Endothelial cell of umbilical vein (primary cell): ENCODE data around the gene COPS2. TPM values are rescaled to one million over a fixed set of nuclear protein-coding genes. Genes with fewer than 3 reads are reported as not detected.

Source experiments
- BruUV-seq: library from RNA; stranded (reverse); fragments of 400-500 nt; replicated peaks from 2 replicates; lab custom pipeline; 2021; lab: Mats Ljungman, UMichigan
- CTCF ChIA-PET: fragments of 300-600, 350-600 bp; sonication (Branson Sonifier 250); formaldehyde crosslinking; loops from one replicate; lab custom pipeline; 2021; ENCODE audit warnings: antibody characterized with exemption, inconsistent platforms; lab: Charles Lee
- POLR2A ChIA-PET: fragments of 300-600, 350-600 bp; sonication (Branson Sonifier 250); formaldehyde crosslinking; loops from one replicate; lab custom pipeline; 2021; ENCODE audit warnings: antibody characterized with exemption, inconsistent platforms; lab: Charles Lee
- DNase-seq: peaks from one replicate; pipeline ENCODE4 v3.0.0-alpha.2; 2011; ENCODE audit warnings: low read depth, low spot score
- FAIRE-seq: peaks from 2 replicates; lab custom pipeline; 2011; peaks lifted over from hg19 to GRCh38; lab: Jason Lieb, UNC
- H2AFZ ChIP-seq: 2 replicates; pipeline ENCODE4 v1.6.0; 2012; ENCODE audit warnings: low read depth, low read length, control low read depth, inconsistent platforms
- H3K27ac ChIP-seq: 2 replicates; pipeline ENCODE4 v1.5.1; 2011; ENCODE audit warnings: low read depth, mild to moderate bottlenecking, control low read depth, low read length, moderate library complexity; ENCODE audit not compliant: insufficient read depth
- H3K27me3 ChIP-seq, 2 experiments: 2 replicates each; pipeline versions ENCODE4 v1.6.0 to v1.6.1; 2011; ENCODE audit warnings: low read length in 2 of 2, mixed read lengths in 1 of 2; ENCODE audit not compliant: control insufficient read depth in 2 of 2, insufficient read depth in 2 of 2
- H3K36me3 ChIP-seq, 2 experiments: 2 replicates in 1 of 2; 3 replicates in 1 of 2; pipeline ENCODE4 v1.5.1; 2011; ENCODE audit warnings: low read length in 2 of 2, mild to moderate bottlenecking in 1 of 2, moderate library complexity in 1 of 2; ENCODE audit not compliant: control insufficient read depth in 2 of 2, insufficient read depth in 2 of 2; ENCODE audit errors: extremely low read depth in 1 of 2
- H3K4me1 ChIP-seq: 3 replicates; pipeline ENCODE4 v1.5.1; 2011; ENCODE audit warnings: mild to moderate bottlenecking, low read length; ENCODE audit not compliant: control insufficient read depth, insufficient read depth; ENCODE audit errors: extremely low read depth
- H3K4me2 ChIP-seq: 2 replicates; pipeline ENCODE4 v1.6.1; 2011; ENCODE audit warnings: low read length, control low read depth, mixed read lengths; ENCODE audit not compliant: insufficient read depth
- H3K4me3 ChIP-seq, 3 experiments: fragments of 200-600 bp in 1 of 3; sonication (generic), shearing (Covaris generic) in 1 of 3; replicated peaks in 1 of 3; 2 replicates each; pipeline ENCODE4 v1.5.1; 2011 to 2016; ENCODE audit warnings: control low read depth in 3 of 3, low read length in 3 of 3, mild to moderate bottlenecking in 2 of 3, inconsistent platforms in 1 of 3, low read depth in 1 of 3, moderate library complexity in 1 of 3; ENCODE audit not compliant: insufficient read depth in 1 of 3
- H3K79me2 ChIP-seq: 2 replicates; pipeline ENCODE4 v1.6.0; 2012; ENCODE audit warnings: low read length, inconsistent platforms; ENCODE audit not compliant: control insufficient read depth, insufficient read depth
- H3K9ac ChIP-seq: replicated peaks from 2 replicates; pipeline ENCODE3; 2011; ENCODE audit warnings: low read length, control low read depth; ENCODE audit not compliant: insufficient read depth; ENCODE audit errors: extremely low read depth
- H3K9me1 ChIP-seq: replicated peaks from 3 replicates; pipeline ENCODE4 v1.6.0; 2011; ENCODE audit warnings: mild to moderate bottlenecking, low read length; ENCODE audit not compliant: control insufficient read depth, insufficient read depth; ENCODE audit errors: extremely low read depth
- H3K9me3 ChIP-seq: replicated peaks from 2 replicates; pipeline ENCODE4 v1.5.1; 2012; ENCODE audit warnings: low read length, inconsistent platforms; ENCODE audit not compliant: control insufficient read depth, insufficient read depth
- H4K20me1 ChIP-seq: replicated peaks from 2 replicates; pipeline ENCODE3; 2011; ENCODE audit warnings: mild to moderate bottlenecking, low read length; ENCODE audit not compliant: control insufficient read depth, insufficient read depth; ENCODE audit errors: extremely low read depth
- CTCF ChIP-seq, 2 donors: IDR thresholded peaks; 1 replicate in 1 of 2; 2 replicates in 1 of 2; pipeline ENCODE4 v1.5.1; 2011; ENCODE audit warnings: low read length in 2 of 2, mild to moderate bottlenecking in 2 of 2, moderate library complexity in 2 of 2, control low read depth in 1 of 2, inconsistent platforms in 1 of 2, low read depth in 1 of 2; ENCODE audit not compliant: insufficient read depth in 1 of 2; ENCODE audit errors: extremely low read depth in 1 of 2
- EZH2 ChIP-seq: IDR thresholded peaks from 2 replicates; pipeline ENCODE4 v1.6.1; 2012; ENCODE audit warnings: borderline replicate concordance, low read depth, mild to moderate bottlenecking, moderate library complexity, low read length, inconsistent platforms; ENCODE audit not compliant: severe bottlenecking
- FOS ChIP-seq: IDR thresholded peaks from 2 replicates; pipeline ENCODE4 v1.6.1; 2011; ENCODE audit warnings: mild to moderate bottlenecking, low read length, moderate library complexity, borderline replicate concordance; ENCODE audit not compliant: insufficient read depth
- GATA2 ChIP-seq: IDR thresholded peaks from 2 replicates; pipeline ENCODE4 v1.7.0; 2011; ENCODE audit warnings: low read depth, mild to moderate bottlenecking, moderate library complexity, mixed read lengths, low read length; ENCODE audit not compliant: insufficient read length, insufficient read depth
- JUN ChIP-seq: IDR thresholded peaks from 2 replicates; pipeline ENCODE4 v1.6.1; 2011; ENCODE audit warnings: borderline replicate concordance, low read depth; ENCODE audit not compliant: insufficient read length, insufficient read depth
- MAX ChIP-seq: IDR thresholded peaks from 2 replicates; pipeline ENCODE4 v1.6.1; 2011; ENCODE audit not compliant: insufficient read depth, insufficient read length
- MYC ChIP-seq: IDR thresholded peaks from one replicate; pipeline ENCODE4 v1.6.1; 2011; ENCODE audit warnings: mild to moderate bottlenecking, low read depth, low read length
- POLR2A ChIP-seq: IDR thresholded peaks from 2 replicates; pipeline ENCODE4 v1.6.1; 2012; ENCODE audit warnings: low read depth, mild to moderate bottlenecking, control low read depth, low read length
- POLR2AphosphoS5 ChIP-seq: IDR thresholded peaks from 2 replicates; pipeline ENCODE4 v1.6.1; 2012; ENCODE audit warnings: low read depth, mild to moderate bottlenecking, control low read depth, low read length, moderate library complexity; ENCODE audit not compliant: insufficient read depth
- dilution Hi-C: fragments of 300-500 bp; cut with MboI; formaldehyde crosslinking; loops from one replicate; pipeline ENCODE4 v1.15.0; 2019; ENCODE audit warnings: low sequenced_read_pairs; ENCODE audit not compliant: extremely low pct_ligation_motif_present
- intact Hi-C: fragments of 100-400 bp; cut with micrococcal nuclease; formaldehyde crosslinking; loops from one replicate; pipeline ENCODE4 v1.10.0; 2022
- polyA plus RNA-seq, 4 experiments: library from polyadenylated mRNA; depleted of rRNA in 3 of 4; stranded (reverse) in 3 of 4; unstranded in 1 of 4; fragments of >200 nt; gene quantifications; 2 replicates each; pipeline versions ENCODE4 v1.2.1 to v1.2.3, GENCODE V29; 2011 to 2012; ENCODE audit warnings: missing spikeins in 1 of 4
- total RNA-seq: library from RNA; stranded (reverse); gene quantifications from 2 replicates; pipeline ENCODE4 v1.2.3, GENCODE V29; 2021

The COPS2 gene
- total and polyA plus RNA-seq, 2 donors (not counting 3 experiments of a cell fraction or from before 2014, with no cell fraction given): 20.2 to 79.3 TPM

- dilution Hi-C loops (no loop called here), intact Hi-C loops (no loop called here)
- Histone ChIP-seq H3K27ac (no peak overlapping the region), H3K4me2 (no peak overlapping the region), H3K4me1 (no peaks in the 10 kb centered on the region), H3K79me2 (peaks cover 5% of the 10 kb centered on the region), H3K9me1 (no peaks in the 10 kb centered on the region), H3K4me3 (no peak overlapping the region), H2AFZ (no peak overlapping the region), H3K36me3 (no peaks in the 10 kb centered on the region), H4K20me1 (no peaks in the 10 kb centered on the region), H3K9ac (no peak overlapping the region), H3K9me3 (no peaks in the 10 kb centered on the region), H3K27me3 (no peaks in the 10 kb centered on the region)
- DNase-seq: no peak
- TF ChIP-seq CTCF (IDR thresholded peaks at IDR 0.05; ENCODE audit: extremely low read depth in 1 of 2, insufficient read depth in 1 of 2, low read depth in 1 of 2, low read length in 2 of 2) (no peak), JUN (no peak), MAX (no peak), EZH2 (no peak), POLR2A (no peak), GATA2 (no peak), MYC (no peak), POLR2AphosphoS5 (no peak), FOS (no peak)
- ChIA-PET POLR2A (no interaction called here), CTCF (interaction anchor here (1.2 kb wide), 1 partner anchor 18 kb away, joined by 4 read pairs; no protein-coding TSS in a partner anchor)
- no peak for FAIRE-seq
- no TSS peak for BruUV-seq
These were observed 8.3 kb upstream of the COPS2 start for GRCh38 chr15:49163678-49164077.
